22Rv1 (cell line): ENCODE results near the gene SWT1.

ENCODE experiments used
- H3K27ac ChIP-seq: fragments of 450-650 bp; 2 replicates; pipeline ENCODE4 v1.5.1; 2017
- ZFX ChIP-seq: fragments of 450-650 bp; IDR thresholded peaks from 2 replicates; pipeline ENCODE4 v1.6.1; 2017; ENCODE audit warnings: antibody characterized with exemption, borderline replicate concordance
- TF ChIP-seq, protein P1 (sequence below): fragments of 450-650 bp; IDR thresholded peaks from 2 replicates; pipeline ENCODE4 v1.5.1; 2017; ENCODE audit warnings: mild to moderate bottlenecking

Gene SWT1

GRCh38 chr1:185132534-185132933 lies 24.4 kb upstream of the SWT1 start:
- H3K27ac ChIP-seq, result no peak overlapping the region
- TF ChIP-seq, protein P1, sequence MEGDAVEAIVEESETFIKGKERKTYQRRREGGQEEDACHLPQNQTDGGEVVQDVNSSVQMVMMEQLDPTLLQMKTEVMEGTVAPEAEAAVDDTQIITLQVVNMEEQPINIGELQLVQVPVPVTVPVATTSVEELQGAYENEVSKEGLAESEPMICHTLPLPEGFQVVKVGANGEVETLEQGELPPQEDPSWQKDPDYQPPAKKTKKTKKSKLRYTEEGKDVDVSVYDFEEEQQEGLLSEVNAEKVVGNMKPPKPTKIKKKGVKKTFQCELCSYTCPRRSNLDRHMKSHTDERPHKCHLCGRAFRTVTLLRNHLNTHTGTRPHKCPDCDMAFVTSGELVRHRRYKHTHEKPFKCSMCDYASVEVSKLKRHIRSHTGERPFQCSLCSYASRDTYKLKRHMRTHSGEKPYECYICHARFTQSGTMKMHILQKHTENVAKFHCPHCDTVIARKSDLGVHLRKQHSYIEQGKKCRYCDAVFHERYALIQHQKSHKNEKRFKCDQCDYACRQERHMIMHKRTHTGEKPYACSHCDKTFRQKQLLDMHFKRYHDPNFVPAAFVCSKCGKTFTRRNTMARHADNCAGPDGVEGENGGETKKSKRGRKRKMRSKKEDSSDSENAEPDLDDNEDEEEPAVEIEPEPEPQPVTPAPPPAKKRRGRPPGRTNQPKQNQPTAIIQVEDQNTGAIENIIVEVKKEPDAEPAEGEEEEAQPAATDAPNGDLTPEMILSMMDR, result no peak
- no peak for TF ChIP-seq ZFX

DNA sequence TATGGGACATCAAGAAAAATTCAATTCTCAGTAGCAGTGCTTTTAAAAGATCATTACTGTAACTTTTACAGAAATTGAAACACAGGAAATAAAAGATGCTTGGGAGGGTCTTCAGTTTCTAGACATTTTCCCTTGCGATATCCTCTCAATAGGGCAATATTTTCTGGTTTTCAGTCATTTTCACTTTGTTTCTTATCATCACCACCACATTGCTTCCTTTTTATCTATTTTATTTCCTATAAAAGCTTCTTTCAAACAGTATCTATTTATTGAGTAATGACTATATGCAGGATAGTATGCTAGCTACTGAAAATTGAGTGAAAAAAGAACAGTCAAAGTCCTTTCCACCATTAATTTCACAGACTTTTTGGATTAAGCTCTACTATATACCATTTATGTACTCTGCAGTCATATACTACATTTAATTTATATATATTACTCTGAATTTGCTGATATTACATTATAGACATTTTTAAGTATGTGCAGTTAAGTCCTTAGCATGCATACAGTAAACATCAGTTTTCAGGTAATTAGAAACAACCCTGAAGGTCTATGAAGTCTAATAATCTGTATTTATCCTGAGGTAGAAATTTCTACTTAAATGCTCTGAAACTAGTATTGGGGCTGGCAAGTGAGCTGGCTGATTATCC lies 18.9 kb upstream of the SWT1 start:
- TF ChIP-seq, protein P1, result no peak
- no peak for TF ChIP-seq ZFX
- H3K27ac ChIP-seq, result no peak overlapping the region

DNA sequence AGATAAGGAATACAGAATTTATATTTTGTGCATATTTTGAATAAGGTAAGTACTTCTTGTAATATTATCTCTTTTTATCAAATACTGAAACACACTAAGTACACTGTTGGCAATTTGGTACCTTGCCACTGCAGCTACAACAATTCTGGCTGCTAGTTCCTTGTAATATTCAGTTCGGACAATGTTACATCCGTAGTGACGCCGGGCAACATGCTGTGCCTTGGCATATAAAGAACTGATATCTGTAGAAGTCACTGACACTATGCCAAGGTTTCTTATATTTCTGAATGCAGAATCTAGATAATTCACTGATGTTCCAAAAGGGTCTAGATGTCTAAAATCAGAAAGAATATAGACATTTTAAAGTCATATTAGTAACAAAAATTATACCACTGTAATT lies 17.7 kb upstream of the SWT1 start:
- H3K27ac ChIP-seq, result no peak overlapping the region
- TF ChIP-seq, protein P1, result no peak
- TF ChIP-seq ZFX, result no peak

DNA sequence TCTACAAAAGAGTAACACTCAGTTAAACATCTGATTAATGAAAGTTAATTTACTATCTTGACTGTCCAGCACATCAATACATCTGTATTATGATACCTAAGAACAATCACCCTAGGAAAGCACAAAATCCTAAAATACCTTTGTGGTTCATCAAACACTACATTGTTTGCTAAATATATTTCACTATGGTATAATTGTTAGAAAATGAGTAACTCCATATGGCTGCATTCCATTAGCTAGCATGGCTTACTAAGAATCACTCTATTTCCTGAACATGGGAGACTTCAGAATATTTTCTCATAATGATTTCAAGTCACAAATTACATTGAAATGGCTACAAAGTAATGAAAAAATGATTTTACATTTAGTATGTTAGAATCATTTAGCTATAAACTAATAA lies 12.7 kb upstream of the SWT1 start:
- H3K27ac ChIP-seq, result no peak overlapping the region
- TF ChIP-seq ZFX, result no peak
- TF ChIP-seq, protein P1, result no peak

GRCh38 chr1:185151215-185151614 lies 5.8 kb upstream of the SWT1 start:
- TF ChIP-seq, protein P1, result no peak
- no peak for TF ChIP-seq ZFX
- H3K27ac ChIP-seq, result no peak overlapping the region

GRCh38 chr1:185152187-185152767 lies 4.7 kb upstream of the SWT1 start:
- no peak overlapping the region for H3K27ac ChIP-seq
- TF ChIP-seq, protein P1, result no peak
- TF ChIP-seq ZFX, result no peak

GRCh38 chr1:185154912-185155513 lies 2.0 kb upstream of the SWT1 start:
- TF ChIP-seq, protein P1, result no peak
- TF ChIP-seq ZFX, result no peak
- no peak overlapping the region for H3K27ac ChIP-seq
